Hematopoietic multipotent progenitor cell treated with erythropoietin and hydrocortisone succinate and interleukin-3 and kit ligand, for 15 days (in vitro differentiated cells): Measurements from ENCODE around the gene ZBTB39.
"Not testable (repeated sequence)": the region's sequence is repeated elsewhere in the genome, so short reads cannot be mapped to it uniquely, and the experiment has no call there.

ENCODE experiments used
- DNase-seq: peaks from one replicate; pipeline ENCODE4 v3.0.0-alpha.2; 2015; ENCODE audit warnings: low spot score

Gene ZBTB39

GRCh38 chr12:57031138-57031725 lies 24.9 kb upstream of the ZBTB39 start:
- peak; percentile 32 for DNase-seq

- no peak for DNase-seq
Observed at GRCh38 chr12:57029457-57029856, 23.1 kb upstream of the ZBTB39 start.

- DNase-seq = peak; percentile 46
Observed at GRCh38 chr12:57027805-57028153, 21.4 kb upstream of the ZBTB39 start.

GRCh38 chr12:57027011-57027804 lies 20.9 kb upstream of the ZBTB39 start:
- peak; percentile 13 for DNase-seq

- no peak for DNase-seq
Observed at GRCh38 chr12:57025196-57025595, 18.9 kb upstream of the ZBTB39 start.

GRCh38 chr12:57022324-57022723 lies 16.0 kb upstream of the ZBTB39 start:
- DNase-seq = not testable (repeated sequence)

- DNase-seq = no peak
Observed at GRCh38 chr12:57019983-57020719, 13.8 kb upstream of the ZBTB39 start.

GRCh38 chr12:57018906-57019305 lies 12.6 kb upstream of the ZBTB39 start:
- no peak for DNase-seq

GRCh38 chr12:57018353-57018752 lies 12.0 kb upstream of the ZBTB39 start:
- DNase-seq = not testable (repeated sequence)

- DNase-seq = no peak
Observed at GRCh38 chr12:57016348-57016747, 10.0 kb upstream of the ZBTB39 start, which contains the start of gene TAC3. Gene TAC3, minus strand, starts transcription at chr12:57016529. Its CDS starts 732 bp downstream, at chr12:57015797.

GRCh38 chr12:57012600-57013465 lies 6.5 kb upstream of the ZBTB39 start:
- no peak for DNase-seq

GRCh38 chr12:57011438-57012424 lies 5.4 kb upstream of the ZBTB39 start:
- DNase-seq = no peak

- DNase-seq = no peak
Observed at GRCh38 chr12:57010627-57011247, 4.4 kb upstream of the ZBTB39 start.

- no peak for DNase-seq
Observed at GRCh38 chr12:57009949-57010626, 3.7 kb upstream of the ZBTB39 start.

- DNase-seq = peak; percentile 65
Observed at GRCh38 chr12:57008178-57008577, 1.8 kb upstream of the ZBTB39 start.

GRCh38 chr12:57006809-57007475 lies 596 bp upstream of the ZBTB39 start:
- no peak for DNase-seq

- DNase-seq = no peak
Observed at GRCh38 chr12:57004651-57005050, 1.7 kb downstream of the ZBTB39 start.

- DNase-seq = no peak
Observed at GRCh38 chr12:57003395-57003794, 3.0 kb downstream of the ZBTB39 start.

GRCh38 chr12:57001448-57001906 lies 4.9 kb downstream of the ZBTB39 start:
- DNase-seq = peak; percentile 83
